M059J (cell line): ENCODE results near the gene PSMD9. TPM values are rescaled to one million over a fixed set of nuclear protein-coding genes. Genes with fewer than 3 reads are reported as not detected.
"Not testable (repeated sequence)": the region's sequence is repeated elsewhere in the genome, so short reads cannot be mapped to it uniquely, and the experiment has no call there.

Experiments used
- DNase-seq: peaks from one replicate; pipeline ENCODE4 v3.0.0-alpha.2; 2012; ENCODE audit warnings: low read depth
- total RNA-seq: library from RNA; depleted of rRNA; stranded (reverse); fragments of >200 nt; shearing (Covaris generic); gene quantifications from 2 replicates; pipeline ENCODE4 v1.2.3, GENCODE V29; 2014

PSMD9 gene
- total RNA-seq, 1 experiment from 2014 or later = 73.8 TPM

- DNase-seq = no peak
Measured at GRCh38 chr12:121873216-121873569, 15.4 kb upstream of the PSMD9 start.

DNA sequence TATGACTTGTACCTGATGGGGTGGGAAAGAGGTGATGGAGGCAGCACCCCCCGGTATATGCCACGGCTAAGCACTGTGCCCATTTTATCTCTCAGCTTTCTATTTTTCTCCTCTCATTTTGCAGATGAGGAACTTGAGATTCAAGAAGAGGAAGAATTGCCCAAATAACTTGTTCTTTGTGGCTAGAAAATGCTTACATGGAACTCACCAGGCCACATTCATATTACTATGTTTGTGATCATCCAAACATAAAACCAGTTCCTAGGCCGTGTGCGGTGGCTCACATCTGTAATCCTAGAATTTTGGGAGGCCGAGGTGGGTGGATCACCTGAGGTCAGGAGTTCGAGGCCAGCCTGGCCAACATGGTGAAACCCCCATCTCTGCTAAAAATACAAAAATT is 14.5 kb upstream of the PSMD9 start:
- no peak for DNase-seq

GRCh38 chr12:121875582-121875981 is 13.0 kb upstream of the PSMD9 start:
- no peak for DNase-seq

GRCh38 chr12:121876080-121876447 is 12.5 kb upstream of the PSMD9 start:
- not testable (repeated sequence) for DNase-seq

DNA sequence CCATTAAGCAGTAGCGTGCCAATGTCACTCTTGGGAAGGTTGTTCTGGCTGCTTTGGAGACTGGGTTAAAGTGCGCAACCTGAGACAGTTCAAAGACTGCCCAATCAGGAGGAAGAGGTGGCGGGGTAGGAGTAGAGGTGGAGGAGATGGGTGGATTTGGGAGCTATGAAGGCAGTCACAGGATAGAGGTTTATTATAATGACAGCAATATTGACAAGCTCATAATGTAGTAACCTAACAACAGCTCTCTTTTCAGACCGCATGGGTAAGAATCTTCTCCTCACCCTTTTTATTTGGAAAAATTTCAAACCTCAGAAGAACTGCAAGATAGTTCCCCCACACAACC is 5.3 kb upstream of the PSMD9 start:
- no peak for DNase-seq

- peak; percentile 48 for DNase-seq
Measured at GRCh38 chr12:121885129-121885528, 3.5 kb upstream of the PSMD9 start.

DNA sequence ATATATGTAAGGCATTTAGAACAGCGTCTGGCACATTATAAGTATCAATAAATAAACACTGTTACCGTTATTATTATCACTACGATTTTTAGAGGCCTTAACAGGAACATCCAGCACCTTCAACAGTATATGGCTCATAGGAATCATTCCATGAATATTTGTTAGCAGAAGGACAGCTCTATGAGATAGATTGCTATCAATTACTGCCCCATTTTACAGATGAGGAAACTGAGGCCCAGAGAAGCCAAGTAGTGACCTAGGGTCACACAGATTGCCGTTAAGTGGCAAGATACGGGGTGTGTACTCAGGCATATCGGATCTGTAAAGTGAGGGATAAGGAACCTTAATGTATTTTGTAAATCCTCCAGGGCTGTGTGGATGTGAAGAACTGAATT is 510 bp upstream of the PSMD9 start:
- no peak for DNase-seq

- no peak for DNase-seq
Measured at GRCh38 chr12:121889274-121889624, 659 bp downstream of the PSMD9 start.

DNA sequence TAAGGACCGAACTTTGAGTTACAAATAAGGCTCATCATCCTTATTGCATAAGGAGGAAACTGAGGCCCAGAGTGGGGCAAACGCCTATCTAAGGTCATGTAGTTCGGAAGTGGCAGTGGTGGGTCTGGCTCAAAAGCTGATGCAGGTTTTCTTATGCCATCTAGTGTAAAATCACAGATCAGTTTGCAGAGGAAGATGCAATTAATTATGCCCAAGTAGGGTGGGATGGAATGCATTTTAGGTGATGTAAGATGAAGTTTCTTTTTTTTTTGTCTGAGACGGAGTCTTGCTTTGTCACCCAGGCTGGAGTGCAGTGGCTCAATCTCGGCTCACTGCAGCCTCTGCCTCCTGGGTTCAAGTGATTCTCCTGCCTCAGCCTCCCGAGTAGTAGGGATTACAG is 1.1 kb downstream of the PSMD9 start:
- not testable (repeated sequence) for DNase-seq

DNA sequence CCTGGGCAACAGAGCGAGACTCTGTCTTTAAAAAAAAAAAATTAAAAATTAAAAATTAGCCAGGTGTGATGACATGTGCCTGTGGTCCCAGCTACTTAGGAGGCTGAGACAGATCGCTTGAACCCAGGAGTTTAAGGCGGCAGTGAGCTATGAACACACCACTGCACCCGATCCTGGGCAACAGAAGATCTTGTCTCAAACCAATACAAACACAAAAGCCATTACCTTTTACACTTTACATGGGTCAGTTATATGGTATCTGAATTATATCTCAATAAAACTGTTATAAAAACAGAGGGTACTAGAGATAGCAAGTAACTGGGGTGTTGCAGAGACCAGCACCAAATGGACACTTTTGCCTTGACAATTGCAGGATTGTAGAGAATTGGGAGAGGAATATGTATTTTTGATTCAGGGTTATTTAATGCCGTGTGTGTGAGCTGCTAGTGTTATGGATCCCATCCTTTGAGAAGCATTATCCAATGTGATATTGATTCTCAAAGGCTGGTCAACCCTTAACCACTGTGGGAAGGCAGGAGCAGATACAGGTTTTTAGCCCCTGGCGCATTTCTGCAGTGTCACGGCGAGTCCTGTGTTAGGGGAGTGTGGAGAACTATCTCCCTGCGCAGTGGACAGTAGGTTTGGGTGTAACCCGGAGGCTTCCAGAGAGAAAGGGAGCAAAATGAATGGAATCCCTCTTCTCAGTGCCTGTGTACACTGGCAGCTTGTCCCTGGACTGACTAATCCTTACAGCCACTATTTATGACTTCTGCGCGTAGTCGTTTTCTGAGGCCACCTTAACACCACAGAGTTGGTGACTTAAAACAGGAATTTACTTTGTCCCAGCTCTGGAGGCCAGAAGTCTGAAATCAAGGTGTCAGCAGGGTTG is 4.3 kb downstream of the PSMD9 start:
- no peak for DNase-seq

- peak; percentile 77 for DNase-seq
Measured at GRCh38 chr12:121893961-121894460, 5.4 kb downstream of the PSMD9 start.

- peak; percentile 26 for DNase-seq
Measured at GRCh38 chr12:121894633-121895032, 6.0 kb downstream of the PSMD9 start.

GRCh38 chr12:121898287-121898686 is 9.7 kb downstream of the PSMD9 start:
- DNase-seq = no peak

- no peak for DNase-seq
Measured at GRCh38 chr12:121899590-121899989, 11.0 kb downstream of the PSMD9 start.

- DNase-seq = no peak
Measured at GRCh38 chr12:121903202-121903601, 14.6 kb downstream of the PSMD9 start.

- DNase-seq = peak; percentile 91
Measured at GRCh38 chr12:121905746-121906145, 17.2 kb downstream of the PSMD9 start.

DNA sequence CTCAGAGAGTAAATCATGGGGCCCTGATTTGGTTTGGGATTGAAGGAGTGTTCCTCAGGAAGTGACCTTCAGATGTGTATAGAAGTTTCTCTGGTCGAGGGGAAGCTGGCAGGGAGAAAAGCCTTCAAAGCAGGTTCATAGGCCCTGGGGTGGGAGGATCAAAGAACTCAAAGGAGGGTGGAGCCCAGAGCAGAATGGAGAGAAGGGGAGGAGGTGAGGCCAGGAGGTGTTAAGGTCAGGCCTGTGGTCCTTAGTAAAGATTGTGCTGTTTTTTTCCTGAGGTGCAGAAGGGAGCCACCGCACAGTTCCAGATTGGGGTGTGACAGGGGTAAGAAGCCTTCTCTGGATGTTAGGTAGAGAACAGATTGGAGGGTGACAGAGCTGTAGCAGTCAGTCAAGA is 20.1 kb downstream of the PSMD9 start:
- DNase-seq = no peak

DNA sequence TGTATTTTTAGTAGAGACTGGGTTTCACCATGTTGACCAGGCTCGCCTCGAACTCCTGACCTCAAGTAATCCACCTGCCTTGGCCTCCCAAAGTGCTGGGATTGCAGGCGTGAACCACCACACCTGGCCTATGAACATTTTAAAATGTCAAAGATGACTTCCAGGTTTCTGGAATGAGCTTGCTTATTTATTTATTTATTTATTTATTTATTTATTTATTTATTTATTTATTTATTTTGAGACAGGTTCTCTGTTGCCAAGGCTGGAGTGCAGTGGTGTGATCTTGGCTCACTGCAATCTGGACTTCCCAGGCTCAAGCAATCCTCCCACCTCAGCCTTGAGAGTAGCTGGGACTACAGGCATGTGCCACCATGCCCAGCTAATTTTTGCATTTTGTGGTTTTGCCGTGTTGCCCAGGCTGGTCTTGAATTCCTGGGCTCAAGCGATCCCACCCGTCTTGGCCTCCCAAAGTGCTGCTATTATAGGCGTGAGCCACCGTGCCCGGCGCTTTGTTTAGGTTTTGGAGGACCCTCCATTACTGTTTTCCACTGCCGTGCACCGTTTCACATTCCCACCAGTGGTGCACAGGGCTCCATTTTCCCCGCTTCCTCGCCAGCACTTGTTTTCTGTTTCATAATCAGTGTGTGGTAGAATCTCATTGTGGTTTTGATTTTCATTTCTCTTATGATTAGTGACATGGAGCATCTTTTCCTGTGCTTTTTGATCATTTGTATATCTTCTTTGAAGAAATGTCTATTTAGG is 23.4 kb downstream of the PSMD9 start:
- no peak for DNase-seq

DNA sequence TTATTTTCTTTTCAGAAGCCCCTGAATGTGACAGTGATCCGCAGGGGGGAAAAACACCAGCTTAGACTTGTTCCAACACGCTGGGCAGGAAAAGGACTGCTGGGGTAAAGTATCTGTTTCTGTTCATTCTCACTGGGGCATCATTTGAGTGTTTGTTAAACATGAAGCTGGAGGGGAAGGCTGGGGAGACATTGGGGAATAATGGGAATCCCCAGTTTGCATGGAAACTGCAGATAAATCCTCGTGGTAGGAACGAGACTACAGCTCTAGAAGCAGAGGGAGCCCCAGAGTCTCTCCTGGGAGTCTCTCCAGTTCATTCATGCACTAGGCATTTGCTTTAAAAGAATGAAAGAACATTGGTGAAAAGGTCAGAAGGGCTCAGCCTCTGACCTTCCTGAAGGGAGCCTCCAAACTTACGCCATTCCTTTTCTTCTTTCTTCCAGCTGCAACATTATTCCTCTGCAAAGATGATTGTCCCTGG is 27.3 kb downstream of the PSMD9 start:
- no peak for DNase-seq

DNA sequence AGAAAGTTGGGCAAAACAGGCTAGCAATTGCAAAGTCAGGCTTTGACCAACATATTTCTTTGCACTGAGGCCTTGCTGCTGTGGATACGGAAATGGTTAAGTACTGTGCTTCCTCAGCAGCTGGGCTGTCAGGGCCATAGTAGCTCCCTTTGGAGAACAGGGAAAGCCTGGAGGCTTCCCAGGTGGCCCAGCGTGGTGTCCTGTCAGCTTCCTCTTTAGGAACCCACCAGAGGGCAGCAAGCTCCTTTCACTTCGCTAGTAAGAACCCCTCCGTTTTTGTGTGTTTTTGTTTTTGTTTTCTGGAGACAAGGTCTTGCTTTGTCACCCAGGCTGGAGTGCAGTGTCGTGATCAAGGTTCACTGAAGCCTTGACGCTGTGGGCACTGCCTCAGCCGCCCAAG is 28.1 kb downstream of the PSMD9 start:
- no peak for DNase-seq

GRCh38 chr12:121917950-121918678 is 29.5 kb downstream of the PSMD9 start, which contains the start of gene CFAP251:
CFAP251 (plus strand) TSS chr12:121918592; CDS start chr12:121921306, 2,714 bp downstream.
- peak; percentile 75 for DNase-seq

DNA sequence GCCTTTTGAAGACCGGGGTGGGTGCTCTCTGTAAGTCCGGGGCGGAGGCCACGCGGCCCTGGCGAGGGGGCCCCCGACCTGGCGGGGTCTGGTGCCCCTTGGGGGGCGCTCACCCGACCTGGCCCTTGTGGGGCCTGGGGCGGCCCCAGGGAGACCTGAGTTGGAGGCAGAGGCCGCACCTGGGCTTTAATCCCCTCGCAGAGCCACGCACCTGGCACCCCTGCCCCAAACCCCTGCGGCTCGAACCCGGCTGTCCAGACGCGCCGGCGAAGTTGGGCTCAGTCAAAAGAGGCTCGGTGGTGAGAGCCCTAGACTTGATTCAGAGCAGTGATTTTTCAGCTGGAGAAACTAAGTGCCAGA is 30.1 kb downstream of the PSMD9 start:
- DNase-seq = no peak
